Stimulated activated CD8-positive, alpha-beta memory T cell treated with anti-CD3 and anti-CD28 coated beads, Interleukin-4, amount 100 ng/mL, for 4 hours (primary cell): ENCODE data around the gene SMIM43.
A peak's percentile ranks its signal among the peaks of the same experiment; 100 is the strongest.

Source experiments
- DNase-seq, 2 donors: peaks; one replicate each; pipeline ENCODE4 v3.0.0-alpha.2; 2020; ENCODE audit warnings: low read depth in 2 of 2, low spot score in 1 of 2

Gene SMIM43

GRCh38 chr4:121764702-121765367 lies at the start of gene SMIM43:
Gene SMIM43, minus strand, starts transcription at chr4:121765164. Its CDS starts 59 bp downstream, at chr4:121765105.
- DNase-seq, result no peak

- no peak for DNase-seq
Observed at GRCh38 chr4:121814756-121815155, 49.8 kb upstream of the SMIM43 start.

- DNase-seq, result no peak
Observed at GRCh38 chr4:121811122-121811521, 46.2 kb upstream of the SMIM43 start.

- DNase-seq, result no peak
Observed at GRCh38 chr4:121806411-121806810, 41.4 kb upstream of the SMIM43 start.

GRCh38 chr4:121801715-121802075 lies 36.7 kb upstream of the SMIM43 start:
- DNase-seq, result no peak

- peak; percentile 86 to 95 for DNase-seq
Observed at GRCh38 chr4:121800961-121801714, 36.2 kb upstream of the SMIM43 start, which contains the start of gene EXOSC9. Gene EXOSC9, plus strand, starts transcription at chr4:121801323. Its CDS starts 102 bp downstream, at chr4:121801425.

- no peak for DNase-seq
Observed at GRCh38 chr4:121800638-121800960, 35.6 kb upstream of the SMIM43 start.

- no peak for DNase-seq
Observed at GRCh38 chr4:121799867-121800501, 35.0 kb upstream of the SMIM43 start.

GRCh38 chr4:121799208-121799823 lies 34.4 kb upstream of the SMIM43 start:
- no peak for DNase-seq

- no peak for DNase-seq
Observed at GRCh38 chr4:121796283-121796682, 31.3 kb upstream of the SMIM43 start.

- no peak for DNase-seq
Observed at GRCh38 chr4:121794505-121795188, 29.7 kb upstream of the SMIM43 start.

GRCh38 chr4:121792966-121793365 lies 28.0 kb upstream of the SMIM43 start:
- no peak for DNase-seq

GRCh38 chr4:121791481-121791880 lies 26.5 kb upstream of the SMIM43 start:
- DNase-seq, result no peak

GRCh38 chr4:121790976-121791375 lies 26.0 kb upstream of the SMIM43 start:
- DNase-seq, result no peak

GRCh38 chr4:121789960-121790829 lies 25.2 kb upstream of the SMIM43 start:
- DNase-seq, result no peak

GRCh38 chr4:121789455-121789854 lies 24.5 kb upstream of the SMIM43 start:
- no peak for DNase-seq

- DNase-seq, result no peak
Observed at GRCh38 chr4:121788896-121789295, 23.9 kb upstream of the SMIM43 start.

GRCh38 chr4:121786221-121786620 lies 21.3 kb upstream of the SMIM43 start:
- DNase-seq, result no peak

GRCh38 chr4:121785479-121785878 lies 20.5 kb upstream of the SMIM43 start:
- no peak for DNase-seq

- no peak for DNase-seq
Observed at GRCh38 chr4:121784975-121785374, 20.0 kb upstream of the SMIM43 start.
